Fibroblast of skin of left quadriceps (primary cell): ENCODE measurements around the gene SPTB.

ENCODE experiments used
- DNase-seq, 2 experiments: peaks; one replicate each; pipeline ENCODE4 v3.0.0-alpha.2; 2013; ENCODE audit warnings: low read depth in 2 of 2

Gene SPTB

GRCh38 chr14:64789696-64790095 is 90.0 kb downstream of the SPTB start:
- no peak for DNase-seq

DNA sequence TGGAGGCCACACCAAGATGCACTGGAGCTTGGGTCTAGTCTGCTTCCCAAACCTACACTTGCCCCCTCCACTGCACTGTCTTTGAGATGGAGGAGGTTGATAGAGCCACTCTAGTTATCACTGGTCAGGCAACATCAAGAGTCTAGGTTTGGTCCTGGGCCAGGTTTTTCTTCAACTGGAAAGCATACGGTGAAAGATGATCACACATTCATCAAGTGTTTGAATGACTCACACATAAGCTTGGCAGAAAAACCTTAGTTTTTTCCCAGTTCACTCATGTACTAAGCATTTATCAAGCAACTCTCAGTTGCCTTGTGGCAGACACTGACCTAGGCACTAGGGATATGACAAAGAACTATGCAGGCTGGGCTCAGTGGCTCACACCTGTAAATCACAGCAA is 91.0 kb downstream of the SPTB start:
- DNase-seq, result peak; percentile 88 to 89

GRCh38 chr14:64787619-64788018 is 92.1 kb downstream of the SPTB start:
- no peak for DNase-seq

GRCh38 chr14:64786296-64787149 is 93.2 kb downstream of the SPTB start:
- no peak for DNase-seq

- DNase-seq, result no peak
Measured at GRCh38 chr14:64784006-64784405, 95.7 kb downstream of the SPTB start.

- no peak for DNase-seq
Measured at GRCh38 chr14:64782196-64782595, 97.5 kb downstream of the SPTB start.

DNA sequence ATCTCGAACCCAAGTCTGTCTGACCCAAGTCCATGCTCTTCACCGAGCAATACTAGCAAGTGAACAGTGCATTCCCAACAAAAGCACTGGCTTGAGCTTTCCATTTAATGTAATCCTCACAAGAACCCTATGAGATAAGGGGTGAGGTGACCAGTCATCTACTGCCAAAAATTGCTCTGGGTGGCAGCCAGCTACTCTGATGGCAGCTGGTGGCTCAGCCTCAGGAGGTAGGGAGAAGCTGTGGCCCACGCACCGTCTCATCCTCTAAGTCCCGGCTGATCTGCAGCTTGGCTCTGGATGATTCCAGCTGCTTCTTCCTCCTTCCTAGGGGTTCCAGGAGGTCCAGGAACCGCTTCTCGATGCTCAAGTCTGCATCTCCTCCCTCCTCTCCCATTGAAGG is 100.2 kb downstream of the SPTB start:
- no peak for DNase-seq

- no peak for DNase-seq
Measured at GRCh38 chr14:64778104-64778754, 101.5 kb downstream of the SPTB start.

DNA sequence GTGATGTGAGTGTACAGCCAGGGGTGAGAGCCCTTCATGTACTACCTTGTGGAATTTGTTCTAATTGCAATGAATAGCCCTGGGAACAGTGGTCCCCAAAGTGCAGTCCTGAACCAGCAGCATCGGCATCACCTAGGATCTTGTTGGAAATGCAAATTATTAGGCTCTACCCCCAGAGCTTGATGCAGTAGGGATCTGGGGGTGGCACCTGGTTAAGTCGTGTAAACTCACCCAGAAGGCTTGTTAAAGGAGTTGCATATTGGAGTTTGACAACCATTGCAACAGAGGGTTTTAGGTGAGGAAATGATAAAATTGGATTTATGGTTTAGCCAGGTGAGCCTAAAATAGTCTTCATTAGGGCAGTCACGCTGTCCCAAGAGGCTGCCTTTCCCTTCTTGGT is 102.2 kb downstream of the SPTB start:
- no peak for DNase-seq

GRCh38 chr14:64775081-64775777 is 104.5 kb downstream of the SPTB start:
- no peak for DNase-seq

DNA sequence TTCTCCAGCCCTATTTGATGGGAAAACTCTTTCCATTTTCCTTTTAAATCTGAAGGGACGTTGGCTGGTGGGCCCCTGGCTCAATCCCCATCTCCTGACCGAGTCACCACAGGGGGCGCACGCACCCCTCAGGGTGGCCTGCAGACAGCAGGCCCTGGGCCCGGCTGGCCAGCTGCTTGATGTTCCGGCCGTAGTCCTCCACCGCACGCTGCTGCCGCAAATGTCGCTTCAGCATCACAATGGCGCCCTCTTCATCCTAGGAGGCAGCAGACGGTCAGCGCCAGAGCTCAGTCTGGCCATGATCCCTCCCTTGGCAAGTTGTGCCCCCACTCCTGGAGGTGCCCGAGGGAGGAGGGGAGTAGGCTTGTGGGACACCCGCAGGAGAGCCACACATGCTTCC is 105.4 kb downstream of the SPTB start:
- DNase-seq, result no peak

DNA sequence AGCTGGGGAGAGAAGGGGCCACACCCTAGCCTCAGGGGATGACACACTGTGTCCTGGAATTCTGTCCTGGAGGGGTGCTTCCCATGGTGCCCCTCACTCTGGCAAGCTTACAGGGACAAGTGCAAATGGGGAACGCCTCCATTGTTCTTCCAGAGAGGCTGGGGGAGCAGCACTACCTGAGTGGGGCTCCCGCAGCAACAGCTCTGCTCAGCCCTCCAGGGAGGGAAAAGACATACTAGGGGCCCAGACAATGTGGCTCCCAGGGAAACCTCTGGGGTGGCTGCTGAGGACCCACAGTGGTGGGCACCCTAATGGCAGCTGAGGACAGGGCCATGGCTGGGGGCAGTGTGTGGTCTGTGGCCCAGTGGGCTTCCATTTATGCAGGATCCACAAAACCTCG is 106.1 kb downstream of the SPTB start:
- DNase-seq, result no peak

DNA sequence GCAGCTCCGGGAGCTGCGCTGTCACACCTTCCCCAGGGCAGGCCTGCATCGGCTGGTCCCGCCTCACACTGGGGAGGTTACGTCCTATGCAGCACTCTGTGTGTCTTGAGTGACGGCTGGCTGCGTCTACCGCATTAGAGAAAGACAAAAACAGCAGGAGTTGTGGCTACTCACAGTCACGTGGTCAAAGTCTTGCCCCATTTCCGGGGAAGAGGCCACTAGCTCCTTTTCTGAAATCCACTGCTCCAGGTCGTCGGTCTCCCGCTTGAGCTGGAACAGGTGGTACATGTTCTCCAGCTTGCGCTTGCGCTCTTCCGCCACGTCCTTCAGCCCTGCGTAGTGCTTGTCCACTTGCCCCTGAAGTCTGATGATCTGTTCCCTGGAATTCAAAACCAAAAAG is 106.7 kb downstream of the SPTB start:
- DNase-seq, result no peak

GRCh38 chr14:64772397-64772950 is 107.2 kb downstream of the SPTB start:
- DNase-seq, result no peak

DNA sequence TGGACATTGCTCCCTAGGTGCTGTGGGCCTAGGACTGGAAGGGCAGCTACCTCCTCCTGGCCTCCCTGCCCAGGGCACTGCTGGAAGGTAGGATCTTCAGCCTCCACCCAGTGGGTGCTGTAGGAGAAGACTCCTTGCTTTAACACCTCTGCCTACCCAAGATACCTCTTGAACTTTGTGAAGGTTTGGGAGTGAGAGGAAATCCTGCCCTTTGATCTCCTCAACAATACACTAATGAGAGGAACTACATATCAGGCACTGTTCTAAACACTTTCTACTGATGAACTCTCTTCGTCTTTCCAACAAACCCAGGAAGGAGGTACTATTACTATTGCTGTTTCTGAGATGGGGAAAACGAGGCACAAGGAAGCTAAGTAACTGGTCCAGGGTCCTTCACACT is 108.5 kb downstream of the SPTB start:
- DNase-seq, result no peak

DNA sequence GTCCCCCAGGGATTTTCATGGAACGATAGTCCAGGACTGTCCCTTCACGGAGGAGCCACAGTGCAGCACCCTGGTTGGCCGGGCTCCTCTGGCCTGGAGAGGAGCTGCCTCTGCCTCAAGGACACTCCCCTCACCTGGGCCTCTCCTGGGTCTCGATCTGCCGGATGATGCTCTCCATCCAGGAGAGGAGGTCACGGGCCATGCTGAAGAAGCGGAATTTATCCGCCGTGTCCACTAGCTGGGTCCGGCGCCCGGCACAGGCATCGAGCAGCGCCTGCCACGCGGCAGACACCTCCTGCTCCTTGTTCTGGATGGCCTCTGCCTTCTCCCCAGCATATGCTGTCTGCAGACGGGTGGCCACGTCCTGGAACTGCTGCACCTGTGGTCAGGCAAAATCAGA is 109.0 kb downstream of the SPTB start:
- DNase-seq, result no peak

DNA sequence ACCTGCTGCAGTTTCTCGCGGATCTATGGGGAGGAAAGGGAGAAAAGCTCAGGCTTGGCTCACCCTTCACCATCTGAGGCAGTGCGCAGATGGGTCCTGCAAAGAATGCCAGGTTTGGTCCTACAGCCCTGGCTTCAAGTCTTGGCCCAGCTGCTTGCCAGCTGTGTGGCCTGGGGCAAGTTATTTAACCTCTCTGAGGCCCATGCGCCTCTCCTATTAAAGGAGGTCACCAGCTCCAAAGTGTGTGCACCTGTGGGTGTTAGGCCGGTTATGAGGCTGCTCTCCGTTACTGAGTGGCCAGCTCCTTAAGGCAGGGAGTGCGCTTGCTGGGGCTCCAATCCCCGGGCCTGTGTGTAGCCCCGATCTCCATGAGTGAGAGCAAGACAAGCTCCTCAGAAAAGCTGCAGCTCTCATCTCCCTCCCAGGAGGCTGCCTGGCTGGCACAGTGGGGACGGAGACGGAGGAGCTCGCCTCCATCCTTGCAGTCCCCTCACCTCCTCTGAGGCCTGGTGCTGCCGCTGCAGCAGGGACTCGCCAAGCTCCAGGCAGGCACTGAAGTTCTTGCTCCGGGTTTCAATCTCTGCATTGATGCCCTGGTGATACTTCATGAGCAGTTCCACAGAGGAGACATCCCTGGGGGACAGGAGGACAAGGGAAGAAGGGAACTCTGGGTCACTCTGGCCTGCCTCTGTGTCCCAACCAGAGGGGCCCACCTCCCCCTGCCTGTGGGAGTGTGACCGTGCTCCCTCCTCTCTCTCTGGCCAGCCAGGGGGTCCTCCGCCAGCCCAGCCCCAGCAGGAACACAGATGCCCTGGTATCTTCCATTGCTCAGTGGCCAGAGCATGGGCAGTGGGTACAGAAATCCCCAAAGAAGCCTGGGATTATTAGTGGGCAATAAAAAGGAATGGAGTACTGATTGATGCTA is 110.3 kb downstream of the SPTB start:
- DNase-seq, result no peak

DNA sequence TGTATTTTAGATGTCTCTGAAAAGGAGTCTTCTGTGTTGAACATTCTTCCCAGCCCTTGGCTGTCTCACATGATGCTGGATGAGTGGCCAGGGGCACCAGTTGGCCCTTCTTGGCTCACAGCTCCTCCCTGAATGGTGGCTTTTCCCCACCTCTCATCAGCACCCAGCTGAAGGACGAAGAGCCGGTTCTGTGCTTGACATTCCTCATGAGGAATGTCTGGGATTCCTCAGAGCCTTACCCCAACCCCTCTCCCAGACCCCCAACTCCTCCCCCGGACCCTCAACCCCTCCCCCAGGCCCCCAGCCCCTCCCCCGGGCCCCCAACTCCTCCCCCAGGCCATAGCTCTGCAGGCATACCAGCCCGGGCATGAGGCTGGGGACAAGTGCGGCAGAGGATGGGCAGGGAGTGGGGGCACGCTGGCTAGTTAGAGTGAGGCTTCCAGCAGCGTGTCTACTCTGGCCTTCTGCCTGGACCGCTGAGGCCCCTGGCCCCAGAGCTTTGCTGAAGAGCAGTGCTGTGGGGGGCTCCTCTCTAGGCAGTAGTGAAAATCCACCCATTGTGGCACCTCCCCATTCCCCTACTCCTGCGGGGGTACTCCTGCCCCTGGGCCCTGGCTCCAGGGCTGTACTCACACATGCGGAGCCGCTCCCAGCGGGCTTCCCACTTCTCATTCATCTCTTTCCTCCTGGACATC is 111.2 kb downstream of the SPTB start:
- no peak for DNase-seq

DNA sequence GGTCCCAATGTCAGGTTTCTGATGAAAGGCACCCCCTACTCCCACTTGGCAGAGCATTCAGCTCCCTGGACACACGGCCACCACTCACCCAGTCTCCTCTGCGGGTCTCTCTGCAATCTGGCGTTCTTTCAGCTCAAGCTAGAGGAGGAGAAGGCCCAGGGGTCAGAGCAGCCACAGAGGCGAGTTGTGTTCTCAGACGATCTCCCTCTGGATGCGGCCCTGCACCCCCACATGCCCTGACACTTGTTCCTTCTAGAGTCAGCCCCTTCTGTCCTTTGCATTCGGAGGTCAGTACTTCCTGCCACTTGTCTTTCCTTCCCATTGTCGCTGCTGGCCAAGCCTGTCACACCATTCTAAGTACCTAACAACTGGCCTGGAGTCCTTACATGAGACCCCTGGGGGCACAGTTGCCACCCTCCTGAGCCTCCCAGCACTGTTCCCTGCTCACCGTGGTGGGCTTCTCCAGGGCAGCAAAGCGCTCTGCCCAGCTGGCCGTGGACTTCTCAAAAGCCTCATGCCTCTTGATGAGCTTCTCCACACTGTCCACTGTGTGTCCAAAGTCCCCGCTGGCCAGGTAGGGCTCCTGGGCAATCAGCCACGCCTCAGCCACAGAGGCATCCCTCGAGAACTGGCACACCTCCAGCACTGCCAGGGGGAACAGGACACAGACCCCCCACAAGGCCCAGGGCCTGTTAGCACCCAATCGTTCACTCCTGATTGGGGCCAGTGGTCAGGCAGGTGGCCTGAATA is 112.3 kb downstream of the SPTB start:
- DNase-seq, result no peak
